Lower leg skin (tissue), 4 donors: Measurements from ENCODE around the gene KBTBD13. TPM values are rescaled to one million over a fixed set of nuclear protein-coding genes. Genes with fewer than 3 reads are reported as not detected.

Experiments
- DNase-seq, 2 donors: peaks; one replicate each; pipeline ENCODE4 v3.0.0-alpha.2; 2019; ENCODE audit warnings: low spot score in 2 of 2
- H3K4me3 ChIP-seq: fragments of 200-600 bp; sonication (generic); 2 replicates; pipeline ENCODE4 v1.5.1; 2017; ENCODE audit warnings: mild to moderate bottlenecking, low read depth; ENCODE audit not compliant: poor library complexity, severe bottlenecking
- POLR2A ChIP-seq, 2 donors: fragments of 450-650 bp; IDR thresholded peaks; one replicate each; pipeline ENCODE4 v1.6.1; 2016 to 2017; ENCODE audit warnings: antibody characterized with exemption in 2 of 2, mild to moderate bottlenecking in 1 of 2, moderate library complexity in 1 of 2
- WGBS, 2 donors: methylation state at CpG; one replicate each; pipeline ENCODE4 v1.1.5; 2018; 5-methylcytosine and 5-hydroxymethylcytosine counted together
- intact Hi-C: fragments of 100-400 bp; cut with DNase I; formaldehyde crosslinking; loops from one replicate; pipeline ENCODE4 v1.15.0; 2023; ENCODE audit warnings: low total_unique reads
- total RNA-seq, 4 donors: library from RNA; depleted of rRNA; stranded (reverse); fragments of >200 nt; gene quantifications; one replicate each; pipeline ENCODE4 v1.1.0, GENCODE V29; 2016
- TF ChIP-seq, protein P1 (sequence below), 3 donors: fragments of 450-650 bp; IDR thresholded peaks; one replicate each; pipeline ENCODE4 v1.5.1; 2016; ENCODE audit warnings: antibody characterized with exemption in 3 of 3, mild to moderate bottlenecking in 3 of 3, moderate library complexity in 2 of 3

The KBTBD13 gene
- total RNA-seq, 4 donors from 2014 or later, result not detected

- 86 to 90% methylated on average over 14 of the region's 14 CpGs for WGBS, 2 donors
- intact Hi-C loops, result no loop called here
- peak in 1 of 2 donors; percentile 83 for DNase-seq
- TF ChIP-seq, protein P1, sequence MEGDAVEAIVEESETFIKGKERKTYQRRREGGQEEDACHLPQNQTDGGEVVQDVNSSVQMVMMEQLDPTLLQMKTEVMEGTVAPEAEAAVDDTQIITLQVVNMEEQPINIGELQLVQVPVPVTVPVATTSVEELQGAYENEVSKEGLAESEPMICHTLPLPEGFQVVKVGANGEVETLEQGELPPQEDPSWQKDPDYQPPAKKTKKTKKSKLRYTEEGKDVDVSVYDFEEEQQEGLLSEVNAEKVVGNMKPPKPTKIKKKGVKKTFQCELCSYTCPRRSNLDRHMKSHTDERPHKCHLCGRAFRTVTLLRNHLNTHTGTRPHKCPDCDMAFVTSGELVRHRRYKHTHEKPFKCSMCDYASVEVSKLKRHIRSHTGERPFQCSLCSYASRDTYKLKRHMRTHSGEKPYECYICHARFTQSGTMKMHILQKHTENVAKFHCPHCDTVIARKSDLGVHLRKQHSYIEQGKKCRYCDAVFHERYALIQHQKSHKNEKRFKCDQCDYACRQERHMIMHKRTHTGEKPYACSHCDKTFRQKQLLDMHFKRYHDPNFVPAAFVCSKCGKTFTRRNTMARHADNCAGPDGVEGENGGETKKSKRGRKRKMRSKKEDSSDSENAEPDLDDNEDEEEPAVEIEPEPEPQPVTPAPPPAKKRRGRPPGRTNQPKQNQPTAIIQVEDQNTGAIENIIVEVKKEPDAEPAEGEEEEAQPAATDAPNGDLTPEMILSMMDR (IDR thresholded peaks at IDR 0.05), result no peak
- no peak for TF ChIP-seq POLR2A (IDR thresholded peaks at IDR 0.05)
- no peak overlapping the region for H3K4me3 ChIP-seq
Measured at GRCh38 chr15:65094294-65094995, 17.9 kb downstream of the KBTBD13 start.

DNA sequence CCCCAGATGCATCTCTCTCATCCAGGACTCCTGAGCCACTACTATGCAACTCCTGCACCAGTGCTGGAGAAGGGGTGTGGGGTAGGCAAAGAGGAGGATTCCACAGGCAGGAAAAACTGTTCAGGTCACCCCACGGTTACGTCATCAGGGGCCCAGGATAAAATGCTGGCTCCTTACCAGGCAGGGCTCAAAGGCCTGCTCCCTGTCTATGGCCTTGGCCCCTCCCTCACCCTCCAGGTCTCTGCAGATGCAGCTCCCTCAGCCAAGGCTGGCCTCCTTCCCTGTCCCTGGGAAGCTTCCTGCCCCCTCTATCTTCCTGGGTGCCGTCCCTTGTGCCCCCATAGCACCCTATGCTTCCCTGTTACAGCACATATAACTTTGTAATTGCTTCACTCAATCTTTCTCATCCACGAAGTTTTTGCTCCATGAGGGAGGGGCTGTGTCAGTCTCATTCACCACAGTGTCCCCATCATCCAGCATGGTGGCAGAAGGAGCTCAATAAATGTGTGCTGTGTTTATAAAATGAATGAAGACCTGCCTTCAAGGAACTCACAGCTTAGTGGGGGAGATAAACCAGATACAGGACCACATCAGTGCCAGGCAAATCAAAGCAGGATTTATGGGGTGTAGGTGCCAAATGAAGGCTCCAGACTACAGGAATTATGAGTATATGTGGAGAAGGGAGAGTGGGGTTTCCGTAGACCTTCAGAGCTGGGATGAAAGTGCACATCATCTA, 18.6 kb downstream of the KBTBD13 start:
- no peak overlapping the region for H3K4me3 ChIP-seq
- peak in 1 of 2 donors; percentile 69 for DNase-seq
- intact Hi-C loops, result no loop called here
- 76 to 79% methylated on average over 5 of the region's 5 CpGs for WGBS, 2 donors
- TF ChIP-seq, protein P1 (IDR thresholded peaks at IDR 0.05), result no peak
- no peak for TF ChIP-seq POLR2A (IDR thresholded peaks at IDR 0.05)

DNA sequence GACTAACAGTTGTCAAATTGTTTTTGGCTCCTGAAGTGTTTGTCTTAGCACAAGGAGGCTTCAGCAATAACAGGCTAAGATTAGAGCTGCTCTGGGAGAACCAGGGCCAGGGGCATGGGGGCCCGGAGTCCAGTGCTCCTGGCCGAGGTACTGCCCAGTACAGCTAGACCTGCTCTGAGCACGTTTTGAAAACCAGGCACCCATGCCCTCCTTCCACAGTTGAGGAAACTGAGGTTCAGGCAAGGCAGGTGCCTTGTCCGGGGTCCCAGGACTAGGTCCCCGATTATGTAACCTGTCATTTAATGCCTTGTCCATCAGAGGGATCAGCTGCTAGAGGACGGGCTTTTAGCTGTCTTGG, 19.2 kb downstream of the KBTBD13 start:
- 87 to 96% methylated on average over 6 of the region's 6 CpGs for WGBS, 2 donors
- intact Hi-C loops, result no loop called here
- TF ChIP-seq, protein P1 (IDR thresholded peaks at IDR 0.05), result no peak
- TF ChIP-seq POLR2A (IDR thresholded peaks at IDR 0.05), result no peak
- no peak overlapping the region for H3K4me3 ChIP-seq
- DNase-seq, result peak in 1 of 2 donors; percentile 77

DNA sequence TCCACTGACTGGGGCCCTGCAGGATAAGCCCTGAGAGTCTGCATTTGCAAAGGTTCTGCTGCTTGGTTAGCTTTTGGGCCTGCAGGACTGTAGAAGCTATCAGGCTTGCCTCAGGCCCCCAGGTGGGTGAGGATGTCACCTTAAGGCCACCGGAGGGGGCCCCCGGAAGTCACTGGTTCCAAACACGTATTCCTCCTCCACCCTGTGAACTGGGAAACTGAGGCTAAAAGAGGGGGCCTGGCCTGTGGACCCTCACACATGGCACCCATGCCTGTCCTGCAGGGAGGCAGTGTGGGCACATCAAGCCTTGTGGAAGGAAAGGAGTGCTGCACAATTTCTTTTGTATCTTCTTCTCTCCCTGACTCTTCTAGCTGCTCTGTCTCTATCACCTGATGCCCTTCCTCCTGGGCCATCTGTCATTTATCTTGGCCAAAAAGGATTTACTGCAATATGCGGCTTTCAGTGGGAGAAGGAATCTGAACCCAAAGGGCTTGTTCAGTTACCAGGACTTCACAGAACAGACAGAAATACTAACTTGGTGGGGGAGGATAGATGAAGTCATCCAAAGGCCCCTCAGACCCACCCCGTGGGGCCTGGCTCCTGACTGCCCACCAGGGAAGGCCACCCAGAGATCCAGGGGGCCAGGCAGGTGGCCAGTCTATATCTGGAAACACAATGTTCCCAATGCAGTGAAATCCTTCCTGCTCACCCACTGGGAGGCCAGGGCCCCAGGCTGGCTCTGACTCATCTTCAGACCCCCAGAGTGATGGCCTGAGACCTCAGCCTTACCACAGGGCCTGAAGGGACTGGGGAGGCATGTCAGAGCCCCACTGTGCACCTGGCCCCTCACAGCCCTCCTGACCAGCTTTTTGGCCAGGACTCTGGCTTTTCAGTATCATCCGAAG, 20.2 kb downstream of the KBTBD13 start:
- TF ChIP-seq POLR2A (IDR thresholded peaks at IDR 0.05), result no peak
- TF ChIP-seq, protein P1 (IDR thresholded peaks at IDR 0.05), result no peak
- intact Hi-C loops, result no loop called here

GRCh38 chr15:65097651-65098263, 21.2 kb downstream of the KBTBD13 start:
- DNase-seq, result peak in 1 of 2 donors; percentile 74
- intact Hi-C loops, result no loop called here
- WGBS, 2 donors, result 88 to 91% methylated on average over 7 of the region's 7 CpGs
- H3K4me3 ChIP-seq, result no peak overlapping the region
- TF ChIP-seq, protein P1 (IDR thresholded peaks at IDR 0.05), result no peak
- no peak for TF ChIP-seq POLR2A (IDR thresholded peaks at IDR 0.05)

More for the DNA sequence above, 20.2 kb downstream of the KBTBD13 start:
- DNase-seq, result peak in 1 of 2 donors; percentile 72
- 86 to 96% methylated on average over 6 of the region's 6 CpGs for WGBS, 2 donors
- no peak overlapping the region for H3K4me3 ChIP-seq
